HepG2 (cell line): ENCODE measurements around the gene RFFL. TPM values are rescaled to one million over a fixed set of nuclear protein-coding genes. Genes with fewer than 3 reads are reported as not detected.
A peak's percentile ranks its signal among the peaks of the same experiment; 100 is the strongest.

Source experiments
- CREB1 ChIP-seq, 2 experiments: fragments of 450-650 bp in 1 of 2; IDR thresholded peaks; 2 replicates each; pipeline ENCODE4 v1.6.1; 2016 to 2017; ENCODE audit warnings: control low read depth in 1 of 2, mild to moderate bottlenecking in 1 of 2, missing compliant biosample characterization in 1 of 2, missing genetic modification characterization in 1 of 2
- KDM3A ChIP-seq: IDR thresholded peaks from 2 replicates; pipeline ENCODE4 v1.6.1; 2018; ENCODE audit warnings: low read depth, missing compliant biosample characterization
- MYC ChIP-seq: sonication (generic); formaldehyde crosslinking; IDR thresholded peaks from 2 replicates; pipeline ENCODE4 v1.9.0; 2021; ENCODE audit warnings: missing genetic modification reagents, borderline replicate concordance
- PCBP2 ChIP-seq: fragments of 200-400 bp; formaldehyde crosslinking; optimal IDR thresholded peaks from 2 replicates; pipeline ENCODE3; 2018; ENCODE audit warnings: low read length, low read depth; ENCODE audit not compliant: poor library complexity, severe bottlenecking
- RCOR2 ChIP-seq: IDR thresholded peaks from 2 replicates; pipeline ENCODE4 v1.6.1; 2016; ENCODE audit warnings: missing biosample characterization, missing genetic modification reagents
- TMF1 ChIP-seq: sonication (generic); formaldehyde crosslinking; IDR thresholded peaks from 2 replicates; pipeline ENCODE4 v1.8.1; 2022; ENCODE audit warnings: low read depth, missing genetic modification reagents
- YY1 ChIP-seq: IDR thresholded peaks from 2 replicates; pipeline ENCODE4 v1.6.1; 2011; ENCODE audit warnings: low read length, low read depth, moderate library complexity, mild to moderate bottlenecking; ENCODE audit not compliant: insufficient read depth, insufficient replicate concordance
- ZKSCAN5 ChIP-seq: sonication (generic); formaldehyde crosslinking; IDR thresholded peaks from 2 replicates; pipeline ENCODE4 v1.5.1; 2020; ENCODE audit warnings: mild to moderate bottlenecking, missing genetic modification reagents
- ZNF337 ChIP-seq: sonication (generic); formaldehyde crosslinking; IDR thresholded peaks from 2 replicates; pipeline ENCODE4 v1.5.1; 2020; ENCODE audit warnings: missing genetic modification reagents, low read depth, mild to moderate bottlenecking, borderline replicate concordance
- ZNF432 ChIP-seq: sonication (generic); formaldehyde crosslinking; IDR thresholded peaks from 2 replicates; pipeline ENCODE4 v1.5.0; 2020; ENCODE audit warnings: missing genetic modification reagents, mild to moderate bottlenecking, borderline replicate concordance
- ZNF672 ChIP-seq: sonication (generic); formaldehyde crosslinking; IDR thresholded peaks from 2 replicates; pipeline ENCODE4 v1.8.1; 2022; ENCODE audit warnings: missing genetic modification reagents
- polyA plus RNA-seq, 8 experiments: library from polyadenylated mRNA; depleted of rRNA in 3 of 8; stranded (reverse) in 7 of 8; unstranded in 1 of 8; fragments of >200 nt; fragmentation: Illumina TruSeq in 4 of 8; extraction: Trizol in 4 of 8; gene quantifications; 2 replicates each; pipeline versions ENCODE4 v1.2.1 to v1.2.3, GENCODE V29; 2011 to 2016; ENCODE audit warnings: low read depth in 4 of 8, missing spikeins in 1 of 8, mixed read lengths in 1 of 8; ENCODE audit not compliant: insufficient read depth in 1 of 8
- total RNA-seq, 5 experiments: library from RNA; depleted of rRNA; stranded (reverse); fragments of >200 nt; fragmentation: Illumina TruSeq; extraction: Trizol; gene quantifications; 2 replicates each; pipeline ENCODE4 v1.2.3, GENCODE V29; 2016; ENCODE audit warnings: low read depth in 1 of 5
- TF ChIP-seq, protein P1 (sequence below): sonication (generic); formaldehyde crosslinking; IDR thresholded peaks from 2 replicates; pipeline ENCODE4 v1.9.0; 2022; ENCODE audit warnings: missing genetic modification reagents, mild to moderate bottlenecking, borderline replicate concordance
- TF ChIP-seq, protein P2 (sequence below): sonication (generic); formaldehyde crosslinking; IDR thresholded peaks from 2 replicates; pipeline ENCODE4 v1.4.0; 2020; ENCODE audit warnings: missing genetic modification reagents, borderline replicate concordance
- TF ChIP-seq, protein P3 (sequence below): sonication (generic); formaldehyde crosslinking; IDR thresholded peaks from 2 replicates; pipeline ENCODE4 v1.8.1; 2022; ENCODE audit warnings: low read depth, mild to moderate bottlenecking, missing genetic modification reagents
- TF ChIP-seq, protein P4 (sequence below): sonication (generic); formaldehyde crosslinking; IDR thresholded peaks from 2 replicates; pipeline ENCODE4 v1.4.0; 2020; ENCODE audit warnings: missing genetic modification reagents

Gene RFFL
- total and polyA plus RNA-seq, 2 of the 13 experiments (the other 11 are each of a cell fraction or from before 2014, with no cell fraction given): 24.3 to 48.6 TPM

DNA sequence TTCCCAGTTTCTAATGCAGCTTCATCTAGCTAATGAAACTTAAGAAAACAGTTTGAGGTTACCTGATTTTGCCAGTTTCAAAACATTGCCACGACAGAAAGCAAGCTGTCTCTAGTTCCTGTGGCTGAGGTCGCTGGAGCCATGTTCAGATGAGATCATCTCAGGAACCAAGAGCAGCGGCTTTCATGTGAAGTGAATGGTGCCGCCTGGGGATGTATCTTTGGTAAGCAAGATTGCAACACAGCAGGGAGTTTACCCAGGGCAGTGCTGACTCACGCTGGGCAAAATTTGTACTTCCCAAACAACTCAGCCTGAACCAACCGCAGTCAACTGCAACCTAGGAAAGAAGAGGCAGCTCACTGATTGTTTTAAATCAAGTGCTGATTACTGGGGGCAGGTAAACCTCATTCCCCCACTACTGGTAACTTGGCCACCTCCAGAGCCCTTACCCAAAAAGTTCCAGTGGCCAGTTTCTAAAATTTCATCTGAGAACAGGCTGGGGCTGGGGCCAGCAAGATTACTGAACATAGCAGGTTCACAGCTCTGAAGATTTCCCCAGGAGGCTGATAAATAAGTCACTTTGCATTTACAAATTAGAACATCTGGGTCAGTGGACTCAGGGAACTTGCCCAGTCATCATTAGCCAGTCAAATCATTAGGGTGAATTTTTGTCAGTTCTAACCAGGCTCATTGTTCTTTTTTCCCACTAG, at the start of gene RFFL (continued):
- no peak for TF ChIP-seq CREB1 (IDR thresholded peaks at IDR 0.05)
- peak; percentile 37; the same call in 1 of the 2 replicates for TF ChIP-seq CREB1 (CRISPR knock-in tag; IDR thresholded peaks at IDR 0.05)
- peak; percentile 77; the same call in 1 of the 2 replicates for TF ChIP-seq RCOR2 (CRISPR knock-in tag)
- TF ChIP-seq ZNF337 (CRISPR knock-in tag): no peak
- no peak for TF ChIP-seq ZNF672
- peak; percentile 78 for TF ChIP-seq YY1
- TF ChIP-seq, protein P1, sequence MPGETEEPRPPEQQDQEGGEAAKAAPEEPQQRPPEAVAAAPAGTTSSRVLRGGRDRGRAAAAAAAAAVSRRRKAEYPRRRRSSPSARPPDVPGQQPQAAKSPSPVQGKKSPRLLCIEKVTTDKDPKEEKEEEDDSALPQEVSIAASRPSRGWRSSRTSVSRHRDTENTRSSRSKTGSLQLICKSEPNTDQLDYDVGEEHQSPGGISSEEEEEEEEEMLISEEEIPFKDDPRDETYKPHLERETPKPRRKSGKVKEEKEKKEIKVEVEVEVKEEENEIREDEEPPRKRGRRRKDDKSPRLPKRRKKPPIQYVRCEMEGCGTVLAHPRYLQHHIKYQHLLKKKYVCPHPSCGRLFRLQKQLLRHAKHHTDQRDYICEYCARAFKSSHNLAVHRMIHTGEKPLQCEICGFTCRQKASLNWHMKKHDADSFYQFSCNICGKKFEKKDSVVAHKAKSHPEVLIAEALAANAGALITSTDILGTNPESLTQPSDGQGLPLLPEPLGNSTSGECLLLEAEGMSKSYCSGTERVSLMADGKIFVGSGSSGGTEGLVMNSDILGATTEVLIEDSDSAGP: peak; percentile 54; the same call in 1 of the 2 replicates
- no peak for TF ChIP-seq ZKSCAN5 (CRISPR knock-in tag)
- TF ChIP-seq MYC (CRISPR knock-in tag): peak; percentile 73; the same call in 1 of the 2 replicates
- no peak for TF ChIP-seq TMF1
- TF ChIP-seq ZNF432 (CRISPR knock-in tag): no peak
- TF ChIP-seq, protein P2, sequence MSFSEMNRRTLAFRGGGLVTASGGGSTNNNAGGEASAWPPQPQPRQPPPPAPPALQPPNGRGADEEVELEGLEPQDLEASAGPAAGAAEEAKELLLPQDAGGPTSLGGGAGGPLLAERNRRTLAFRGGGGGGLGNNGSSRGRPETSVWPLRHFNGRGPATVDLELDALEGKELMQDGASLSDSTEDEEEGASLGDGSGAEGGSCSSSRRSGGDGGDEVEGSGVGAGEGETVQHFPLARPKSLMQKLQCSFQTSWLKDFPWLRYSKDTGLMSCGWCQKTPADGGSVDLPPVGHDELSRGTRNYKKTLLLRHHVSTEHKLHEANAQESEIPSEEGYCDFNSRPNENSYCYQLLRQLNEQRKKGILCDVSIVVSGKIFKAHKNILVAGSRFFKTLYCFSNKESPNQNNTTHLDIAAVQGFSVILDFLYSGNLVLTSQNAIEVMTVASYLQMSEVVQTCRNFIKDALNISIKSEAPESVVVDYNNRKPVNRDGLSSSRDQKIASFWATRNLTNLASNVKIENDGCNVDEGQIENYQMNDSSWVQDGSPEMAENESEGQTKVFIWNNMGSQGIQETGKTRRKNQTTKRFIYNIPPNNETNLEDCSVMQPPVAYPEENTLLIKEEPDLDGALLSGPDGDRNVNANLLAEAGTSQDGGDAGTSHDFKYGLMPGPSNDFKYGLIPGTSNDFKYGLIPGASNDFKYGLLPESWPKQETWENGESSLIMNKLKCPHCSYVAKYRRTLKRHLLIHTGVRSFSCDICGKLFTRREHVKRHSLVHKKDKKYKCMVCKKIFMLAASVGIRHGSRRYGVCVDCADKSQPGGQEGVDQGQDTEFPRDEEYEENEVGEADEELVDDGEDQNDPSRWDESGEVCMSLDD (CRISPR knock-in tag): peak; percentile 34; the same call in 1 of the 2 replicates
- TF ChIP-seq, protein P3, sequence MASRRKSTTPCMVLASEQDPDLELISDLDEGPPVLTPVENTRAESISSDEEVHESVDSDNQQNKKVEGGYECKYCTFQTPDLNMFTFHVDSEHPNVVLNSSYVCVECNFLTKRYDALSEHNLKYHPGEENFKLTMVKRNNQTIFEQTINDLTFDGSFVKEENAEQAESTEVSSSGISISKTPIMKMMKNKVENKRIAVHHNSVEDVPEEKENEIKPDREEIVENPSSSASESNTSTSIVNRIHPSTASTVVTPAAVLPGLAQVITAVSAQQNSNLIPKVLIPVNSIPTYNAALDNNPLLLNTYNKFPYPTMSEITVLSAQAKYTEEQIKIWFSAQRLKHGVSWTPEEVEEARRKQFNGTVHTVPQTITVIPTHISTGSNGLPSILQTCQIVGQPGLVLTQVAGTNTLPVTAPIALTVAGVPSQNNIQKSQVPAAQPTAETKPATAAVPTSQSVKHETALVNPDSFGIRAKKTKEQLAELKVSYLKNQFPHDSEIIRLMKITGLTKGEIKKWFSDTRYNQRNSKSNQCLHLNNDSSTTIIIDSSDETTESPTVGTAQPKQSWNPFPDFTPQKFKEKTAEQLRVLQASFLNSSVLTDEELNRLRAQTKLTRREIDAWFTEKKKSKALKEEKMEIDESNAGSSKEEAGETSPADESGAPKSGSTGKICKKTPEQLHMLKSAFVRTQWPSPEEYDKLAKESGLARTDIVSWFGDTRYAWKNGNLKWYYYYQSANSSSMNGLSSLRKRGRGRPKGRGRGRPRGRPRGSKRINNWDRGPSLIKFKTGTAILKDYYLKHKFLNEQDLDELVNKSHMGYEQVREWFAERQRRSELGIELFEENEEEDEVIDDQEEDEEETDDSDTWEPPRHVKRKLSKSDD (CRISPR knock-in tag): peak; percentile 80
- no peak for TF ChIP-seq PCBP2
- TF ChIP-seq, protein P4, sequence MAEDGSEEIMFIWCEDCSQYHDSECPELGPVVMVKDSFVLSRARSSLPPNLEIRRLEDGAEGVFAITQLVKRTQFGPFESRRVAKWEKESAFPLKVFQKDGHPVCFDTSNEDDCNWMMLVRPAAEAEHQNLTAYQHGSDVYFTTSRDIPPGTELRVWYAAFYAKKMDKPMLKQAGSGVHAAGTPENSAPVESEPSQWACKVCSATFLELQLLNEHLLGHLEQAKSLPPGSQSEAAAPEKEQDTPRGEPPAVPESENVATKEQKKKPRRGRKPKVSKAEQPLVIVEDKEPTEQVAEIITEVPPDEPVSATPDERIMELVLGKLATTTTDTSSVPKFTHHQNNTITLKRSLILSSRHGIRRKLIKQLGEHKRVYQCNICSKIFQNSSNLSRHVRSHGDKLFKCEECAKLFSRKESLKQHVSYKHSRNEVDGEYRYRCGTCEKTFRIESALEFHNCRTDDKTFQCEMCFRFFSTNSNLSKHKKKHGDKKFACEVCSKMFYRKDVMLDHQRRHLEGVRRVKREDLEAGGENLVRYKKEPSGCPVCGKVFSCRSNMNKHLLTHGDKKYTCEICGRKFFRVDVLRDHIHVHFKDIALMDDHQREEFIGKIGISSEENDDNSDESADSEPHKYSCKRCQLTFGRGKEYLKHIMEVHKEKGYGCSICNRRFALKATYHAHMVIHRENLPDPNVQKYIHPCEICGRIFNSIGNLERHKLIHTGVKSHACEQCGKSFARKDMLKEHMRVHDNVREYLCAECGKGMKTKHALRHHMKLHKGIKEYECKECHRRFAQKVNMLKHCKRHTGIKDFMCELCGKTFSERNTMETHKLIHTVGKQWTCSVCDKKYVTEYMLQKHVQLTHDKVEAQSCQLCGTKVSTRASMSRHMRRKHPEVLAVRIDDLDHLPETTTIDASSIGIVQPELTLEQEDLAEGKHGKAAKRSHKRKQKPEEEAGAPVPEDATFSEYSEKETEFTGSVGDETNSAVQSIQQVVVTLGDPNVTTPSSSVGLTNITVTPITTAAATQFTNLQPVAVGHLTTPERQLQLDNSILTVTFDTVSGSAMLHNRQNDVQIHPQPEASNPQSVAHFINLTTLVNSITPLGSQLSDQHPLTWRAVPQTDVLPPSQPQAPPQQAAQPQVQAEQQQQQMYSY (CRISPR knock-in tag): peak; percentile 31; the same call in 1 of the 2 replicates
- peak; percentile 79; the same call in 1 of the 2 replicates for TF ChIP-seq KDM3A (CRISPR knock-in tag)
